ENCODE results near the gene PCDHGB3.

DNA sequence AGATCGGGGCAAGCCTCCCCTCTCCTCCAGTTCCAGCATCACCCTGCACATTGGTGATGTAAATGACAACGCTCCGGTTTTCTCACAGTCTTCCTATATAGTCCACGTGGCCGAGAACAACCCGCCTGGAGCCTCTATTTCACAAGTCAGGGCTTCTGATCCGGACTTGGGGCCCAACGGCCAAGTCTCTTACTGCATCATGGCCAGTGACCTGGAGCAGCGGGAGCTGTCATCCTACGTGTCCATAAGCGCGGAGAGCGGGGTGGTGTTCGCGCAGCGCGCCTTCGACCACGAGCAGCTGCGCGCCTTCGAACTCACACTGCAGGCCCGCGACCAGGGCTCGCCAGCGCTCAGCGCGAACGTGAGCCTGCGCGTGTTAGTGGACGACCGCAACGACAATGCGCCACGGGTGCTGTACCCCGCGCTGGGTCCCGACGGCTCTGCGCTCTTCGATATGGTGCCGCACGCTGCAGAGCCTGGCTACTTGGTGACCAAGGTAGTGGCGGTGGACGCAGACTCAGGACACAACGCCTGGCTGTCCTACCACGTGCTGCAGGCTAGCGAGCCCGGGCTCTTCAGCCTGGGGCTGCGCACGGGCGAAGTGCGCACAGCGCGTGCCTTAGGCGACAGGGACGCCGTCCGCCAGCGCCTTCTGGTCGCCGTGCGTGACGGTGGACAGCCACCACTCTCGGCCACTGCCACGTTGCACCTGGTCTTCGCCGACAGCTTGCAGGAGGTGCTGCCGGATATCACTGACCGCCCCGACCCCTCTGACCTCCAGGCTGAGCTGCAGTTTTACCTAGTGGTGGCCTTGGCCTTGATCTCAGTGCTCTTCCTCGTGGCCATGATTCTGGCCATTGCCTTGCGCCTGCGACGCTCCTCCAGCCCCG, 19.4 kb downstream of the PCDHGB3 start:
- TF ChIP-seq POLR2AphosphoS5 (IDR thresholded peaks at IDR 0.05; ENCODE audit: low read depth, low read length), result no peak
- TF ChIP-seq TAF1 (IDR thresholded peaks at IDR 0.05; ENCODE audit: borderline replicate concordance, insufficient read depth, low read length), result no peak
- TF ChIP-seq, protein P1, sequence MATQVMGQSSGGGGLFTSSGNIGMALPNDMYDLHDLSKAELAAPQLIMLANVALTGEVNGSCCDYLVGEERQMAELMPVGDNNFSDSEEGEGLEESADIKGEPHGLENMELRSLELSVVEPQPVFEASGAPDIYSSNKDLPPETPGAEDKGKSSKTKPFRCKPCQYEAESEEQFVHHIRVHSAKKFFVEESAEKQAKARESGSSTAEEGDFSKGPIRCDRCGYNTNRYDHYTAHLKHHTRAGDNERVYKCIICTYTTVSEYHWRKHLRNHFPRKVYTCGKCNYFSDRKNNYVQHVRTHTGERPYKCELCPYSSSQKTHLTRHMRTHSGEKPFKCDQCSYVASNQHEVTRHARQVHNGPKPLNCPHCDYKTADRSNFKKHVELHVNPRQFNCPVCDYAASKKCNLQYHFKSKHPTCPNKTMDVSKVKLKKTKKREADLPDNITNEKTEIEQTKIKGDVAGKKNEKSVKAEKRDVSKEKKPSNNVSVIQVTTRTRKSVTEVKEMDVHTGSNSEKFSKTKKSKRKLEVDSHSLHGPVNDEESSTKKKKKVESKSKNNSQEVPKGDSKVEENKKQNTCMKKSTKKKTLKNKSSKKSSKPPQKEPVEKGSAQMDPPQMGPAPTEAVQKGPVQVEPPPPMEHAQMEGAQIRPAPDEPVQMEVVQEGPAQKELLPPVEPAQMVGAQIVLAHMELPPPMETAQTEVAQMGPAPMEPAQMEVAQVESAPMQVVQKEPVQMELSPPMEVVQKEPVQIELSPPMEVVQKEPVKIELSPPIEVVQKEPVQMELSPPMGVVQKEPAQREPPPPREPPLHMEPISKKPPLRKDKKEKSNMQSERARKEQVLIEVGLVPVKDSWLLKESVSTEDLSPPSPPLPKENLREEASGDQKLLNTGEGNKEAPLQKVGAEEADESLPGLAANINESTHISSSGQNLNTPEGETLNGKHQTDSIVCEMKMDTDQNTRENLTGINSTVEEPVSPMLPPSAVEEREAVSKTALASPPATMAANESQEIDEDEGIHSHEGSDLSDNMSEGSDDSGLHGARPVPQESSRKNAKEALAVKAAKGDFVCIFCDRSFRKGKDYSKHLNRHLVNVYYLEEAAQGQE (IDR thresholded peaks at IDR 0.05; ENCODE audit: insufficient read depth in 1 of 2, low read depth in 2 of 2, low read length in 2 of 2), result no peak

Data from PFSK-1 (cell line).